HEK293 (cell line): Measurements from ENCODE around the gene ASPSCR1.

Experiments
- AEBP2 ChIP-seq: fragments of 450-650 bp; formaldehyde crosslinking; IDR thresholded peaks from 2 replicates; pipeline ENCODE4 v1.5.1; 2016; ENCODE audit warnings: missing biosample characterization, missing genetic modification characterization, borderline replicate concordance
- BCL11B ChIP-seq: fragments of 450-650 bp; formaldehyde crosslinking; IDR thresholded peaks from 2 replicates; pipeline ENCODE4 v1.5.1; 2016; ENCODE audit warnings: low read depth, missing biosample characterization, missing genetic modification characterization
- KLF10 ChIP-seq: fragments of 450-650 bp; IDR thresholded peaks from 2 replicates; pipeline ENCODE4 v1.5.1; 2018; ENCODE audit warnings: missing biosample characterization, mild to moderate bottlenecking, missing genetic modification characterization
- MYNN ChIP-seq: fragments of 450-650 bp; formaldehyde crosslinking; IDR thresholded peaks from 2 replicates; pipeline ENCODE4 v1.5.1; 2016; ENCODE audit warnings: missing biosample characterization, missing genetic modification characterization, borderline replicate concordance
- MZF1 ChIP-seq: fragments of 450-650 bp; formaldehyde crosslinking; IDR thresholded peaks from 2 replicates; pipeline ENCODE4 v1.5.1; 2017; ENCODE audit warnings: missing biosample characterization, missing genetic modification characterization, borderline replicate concordance
- PRDM10 ChIP-seq: fragments of 450-650 bp; formaldehyde crosslinking; IDR thresholded peaks from 2 replicates; pipeline ENCODE4 v1.5.1; 2016; ENCODE audit warnings: missing biosample characterization, missing genetic modification characterization
- ZBTB8A ChIP-seq: fragments of 450-650 bp; formaldehyde crosslinking; IDR thresholded peaks from 2 replicates; pipeline ENCODE4 v1.5.1; 2016; ENCODE audit warnings: missing biosample characterization, missing genetic modification characterization
- ZNF10 ChIP-seq: fragments of 450-650 bp; formaldehyde crosslinking; IDR thresholded peaks from 2 replicates; pipeline ENCODE4 v1.5.1; 2017; ENCODE audit warnings: missing biosample characterization, missing genetic modification characterization
- ZNF202 ChIP-seq: fragments of 450-650 bp; formaldehyde crosslinking; IDR thresholded peaks from 2 replicates; pipeline ENCODE4 v1.5.1; 2016; ENCODE audit warnings: missing biosample characterization, missing genetic modification characterization, borderline replicate concordance
- ZNF26 ChIP-seq: fragments of 450-650 bp; formaldehyde crosslinking; IDR thresholded peaks from 2 replicates; pipeline ENCODE4 v1.5.1; 2016; ENCODE audit warnings: missing biosample characterization, missing genetic modification characterization
- ZNF280D ChIP-seq: fragments of 450-650 bp; formaldehyde crosslinking; IDR thresholded peaks from 2 replicates; pipeline ENCODE4 v1.5.1; 2016; ENCODE audit warnings: missing biosample characterization, missing genetic modification characterization
- ZNF354C ChIP-seq: fragments of 450-650 bp; formaldehyde crosslinking; IDR thresholded peaks from 2 replicates; pipeline ENCODE4 v1.5.1; 2016; ENCODE audit warnings: missing biosample characterization, missing genetic modification characterization, low read depth, borderline replicate concordance
- ZNF560 ChIP-seq: fragments of 450-650 bp; formaldehyde crosslinking; IDR thresholded peaks from 2 replicates; pipeline ENCODE4 v1.5.1; 2017; ENCODE audit warnings: missing biosample characterization, missing genetic modification characterization, borderline replicate concordance
- ZNF658 ChIP-seq: fragments of 450-650 bp; formaldehyde crosslinking; IDR thresholded peaks from 2 replicates; pipeline ENCODE4; 2016; ENCODE audit warnings: missing biosample characterization, missing genetic modification characterization
- ZNF660 ChIP-seq: fragments of 450-650 bp; IDR thresholded peaks from 2 replicates; pipeline ENCODE4 v1.5.1; 2018; ENCODE audit warnings: missing biosample characterization, mild to moderate bottlenecking, missing genetic modification characterization
- ZNF792 ChIP-seq: fragments of 450-650 bp; formaldehyde crosslinking; IDR thresholded peaks from 2 replicates; pipeline ENCODE4 v1.5.1; 2016; ENCODE audit warnings: missing biosample characterization, missing genetic modification characterization
- ZSCAN16 ChIP-seq: fragments of 450-650 bp; formaldehyde crosslinking; IDR thresholded peaks from 2 replicates; pipeline ENCODE4 v1.5.1; 2016; ENCODE audit warnings: missing biosample characterization, missing genetic modification characterization
- TF ChIP-seq, protein P1 (sequence below): fragments of 450-650 bp; formaldehyde crosslinking; IDR thresholded peaks from 2 replicates; pipeline ENCODE4 v1.5.1; 2016; ENCODE audit warnings: missing biosample characterization, missing genetic modification characterization
- TF ChIP-seq, protein P2 (sequence below): fragments of 450-650 bp; formaldehyde crosslinking; IDR thresholded peaks from 2 replicates; pipeline ENCODE4 v1.5.1; 2016; ENCODE audit warnings: missing biosample characterization, missing genetic modification characterization

ASPSCR1 gene

DNA sequence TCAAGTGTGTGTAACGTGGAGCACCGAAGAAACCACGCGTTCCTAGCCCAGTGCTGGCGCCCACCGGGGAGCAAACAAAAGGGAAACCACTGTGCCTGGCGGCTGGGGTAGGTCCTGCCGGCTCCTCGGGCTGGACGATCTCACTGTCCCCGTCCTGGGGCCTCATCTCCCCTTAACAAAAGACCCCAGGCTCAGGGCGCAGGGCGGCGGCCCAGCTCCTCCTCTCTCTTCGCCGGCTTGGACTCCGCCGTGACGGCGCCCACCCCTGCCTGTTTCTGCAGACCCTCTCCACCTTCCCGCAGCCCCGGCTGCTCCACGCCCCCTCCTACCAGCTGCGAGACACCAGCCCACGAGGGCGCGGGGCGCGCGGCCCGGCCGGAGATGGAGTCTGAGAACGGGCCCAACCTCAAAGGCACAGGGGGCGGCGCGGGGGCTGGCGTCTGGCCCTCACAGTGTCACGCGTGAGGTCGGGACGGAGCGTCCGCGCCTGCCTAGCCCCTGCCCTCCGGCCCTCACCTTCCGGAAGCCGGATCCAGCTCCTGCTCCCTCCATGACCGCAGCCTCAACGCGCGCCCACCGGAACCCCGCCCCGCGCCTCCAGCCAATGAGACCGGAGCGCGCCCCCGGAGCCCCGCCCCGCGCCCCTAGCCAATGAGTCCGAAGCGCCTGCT, 45.0 kb downstream of the ASPSCR1 start, which contains the start of gene CENPX (continued):
- TF ChIP-seq ZNF26 (tag by site-specific recombination), result no peak
- TF ChIP-seq ZNF202 (tag by site-specific recombination), result no peak
- TF ChIP-seq ZBTB8A (tag by site-specific recombination), result 0 out of 2 replicates have a peak, but pooled peaks have one; percentile 49
- no peak for TF ChIP-seq ZNF280D (tag by site-specific recombination)
- TF ChIP-seq, protein P1, sequence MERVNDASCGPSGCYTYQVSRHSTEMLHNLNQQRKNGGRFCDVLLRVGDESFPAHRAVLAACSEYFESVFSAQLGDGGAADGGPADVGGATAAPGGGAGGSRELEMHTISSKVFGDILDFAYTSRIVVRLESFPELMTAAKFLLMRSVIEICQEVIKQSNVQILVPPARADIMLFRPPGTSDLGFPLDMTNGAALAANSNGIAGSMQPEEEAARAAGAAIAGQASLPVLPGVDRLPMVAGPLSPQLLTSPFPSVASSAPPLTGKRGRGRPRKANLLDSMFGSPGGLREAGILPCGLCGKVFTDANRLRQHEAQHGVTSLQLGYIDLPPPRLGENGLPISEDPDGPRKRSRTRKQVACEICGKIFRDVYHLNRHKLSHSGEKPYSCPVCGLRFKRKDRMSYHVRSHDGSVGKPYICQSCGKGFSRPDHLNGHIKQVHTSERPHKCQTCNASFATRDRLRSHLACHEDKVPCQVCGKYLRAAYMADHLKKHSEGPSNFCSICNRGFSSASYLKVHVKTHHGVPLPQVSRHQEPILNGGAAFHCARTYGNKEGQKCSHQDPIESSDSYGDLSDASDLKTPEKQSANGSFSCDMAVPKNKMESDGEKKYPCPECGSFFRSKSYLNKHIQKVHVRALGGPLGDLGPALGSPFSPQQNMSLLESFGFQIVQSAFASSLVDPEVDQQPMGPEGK (tag by site-specific recombination), result peak; percentile 75; the same call in 1 of the 2 replicates
- TF ChIP-seq MZF1 (tag by site-specific recombination), result no peak
- peak; percentile 41; the same call in 1 of the 2 replicates for TF ChIP-seq ZNF10 (tag by site-specific recombination)
- 0 out of 2 replicates have a peak, but pooled peaks have one; percentile 15 for TF ChIP-seq ZSCAN16 (tag by site-specific recombination)
- no peak for TF ChIP-seq KLF10 (tag by site-specific recombination)
- 0 out of 2 replicates have a peak, but pooled peaks have one; percentile 28 for TF ChIP-seq ZNF792 (tag by site-specific recombination)
- no peak for TF ChIP-seq ZNF660 (tag by site-specific recombination)
- 0 out of 2 replicates have a peak, but pooled peaks have one; percentile 36 for TF ChIP-seq ZNF658
- no peak for TF ChIP-seq ZNF354C (tag by site-specific recombination)
- 0 out of 2 replicates have a peak, but pooled peaks have one; percentile 14 for TF ChIP-seq MYNN
- TF ChIP-seq PRDM10, result peak; percentile 98
- peak; percentile 77; the same call in 1 of the 2 replicates for TF ChIP-seq BCL11B (tag by site-specific recombination)
- TF ChIP-seq ZNF560 (tag by site-specific recombination), result no peak
- TF ChIP-seq, protein P2, sequence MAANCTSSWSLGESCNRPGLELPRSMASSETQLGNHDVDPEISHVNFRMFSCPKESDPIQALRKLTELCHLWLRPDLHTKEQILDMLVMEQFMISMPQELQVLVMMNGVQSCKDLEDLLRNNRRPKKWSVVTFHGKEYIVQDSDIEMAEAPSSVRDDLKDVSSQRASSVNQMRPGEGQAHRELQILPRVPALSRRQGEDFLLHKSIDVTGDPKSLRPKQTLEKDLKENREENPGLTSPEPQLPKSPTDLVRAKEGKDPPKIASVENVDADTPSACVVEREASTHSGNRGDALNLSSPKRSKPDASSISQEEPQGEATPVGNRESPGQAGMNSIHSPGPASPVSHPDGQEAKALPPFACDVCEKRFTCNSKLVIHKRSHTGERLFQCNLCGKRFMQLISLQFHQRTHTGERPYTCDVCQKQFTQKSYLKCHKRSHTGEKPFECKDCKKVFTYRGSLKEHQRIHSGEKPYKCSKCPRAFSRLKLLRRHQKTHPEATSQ (tag by site-specific recombination), result peak; percentile 36; the same call in 1 of the 2 replicates
- TF ChIP-seq AEBP2 (tag by site-specific recombination), result no peak
